ENCODE results near the gene FSTL4. TPM values are rescaled to one million over a fixed set of nuclear protein-coding genes. Genes with fewer than 3 reads are reported as not detected.

The FSTL4 gene
- total RNA-seq, 1 experiment from 2014 or later, result 0.14 TPM

DNA sequence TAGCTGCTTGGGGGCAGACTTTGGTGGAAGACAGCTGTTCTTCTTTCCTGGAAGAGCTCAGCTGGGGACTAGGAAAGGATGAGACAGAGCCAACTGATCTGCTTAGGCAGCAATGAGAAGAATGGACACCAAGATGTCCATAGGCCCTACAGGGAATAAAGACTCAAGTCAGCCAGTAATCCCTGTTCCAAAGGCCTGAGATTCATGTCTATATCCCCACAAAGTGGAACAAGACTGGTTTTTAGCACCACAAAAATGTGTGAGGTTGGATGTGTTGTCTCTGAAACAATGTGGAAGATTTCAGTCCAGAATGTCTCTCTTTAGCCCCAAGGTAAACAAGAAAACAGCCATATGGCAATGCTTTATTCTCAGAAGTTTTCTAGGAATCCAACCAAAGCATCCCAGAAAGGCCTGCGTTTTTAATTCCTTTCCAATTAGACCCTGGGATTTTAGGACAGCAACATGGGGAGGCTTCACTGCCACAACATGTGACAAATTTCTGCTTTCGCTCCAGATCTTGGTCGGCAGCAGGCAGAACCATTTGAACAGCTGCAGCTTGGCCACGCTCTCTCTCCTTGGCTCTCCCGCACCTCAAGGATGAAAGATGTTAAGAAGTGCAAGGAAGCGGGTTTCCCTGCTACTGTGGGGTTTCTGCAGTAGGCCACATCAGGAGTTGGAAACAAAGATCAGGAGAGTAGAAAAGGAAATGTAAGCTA is 245.1 kb downstream of the FSTL4 start:
- no peak for DNase-seq (ENCODE audit: low spot score)

GRCh38 chr5:133366438-133366837 is 245.9 kb downstream of the FSTL4 start:
- DNase-seq (ENCODE audit: low spot score), result no peak

- no peak for DNase-seq (ENCODE audit: low spot score)
Observed at GRCh38 chr5:133365738-133366137, 246.6 kb downstream of the FSTL4 start.

DNA sequence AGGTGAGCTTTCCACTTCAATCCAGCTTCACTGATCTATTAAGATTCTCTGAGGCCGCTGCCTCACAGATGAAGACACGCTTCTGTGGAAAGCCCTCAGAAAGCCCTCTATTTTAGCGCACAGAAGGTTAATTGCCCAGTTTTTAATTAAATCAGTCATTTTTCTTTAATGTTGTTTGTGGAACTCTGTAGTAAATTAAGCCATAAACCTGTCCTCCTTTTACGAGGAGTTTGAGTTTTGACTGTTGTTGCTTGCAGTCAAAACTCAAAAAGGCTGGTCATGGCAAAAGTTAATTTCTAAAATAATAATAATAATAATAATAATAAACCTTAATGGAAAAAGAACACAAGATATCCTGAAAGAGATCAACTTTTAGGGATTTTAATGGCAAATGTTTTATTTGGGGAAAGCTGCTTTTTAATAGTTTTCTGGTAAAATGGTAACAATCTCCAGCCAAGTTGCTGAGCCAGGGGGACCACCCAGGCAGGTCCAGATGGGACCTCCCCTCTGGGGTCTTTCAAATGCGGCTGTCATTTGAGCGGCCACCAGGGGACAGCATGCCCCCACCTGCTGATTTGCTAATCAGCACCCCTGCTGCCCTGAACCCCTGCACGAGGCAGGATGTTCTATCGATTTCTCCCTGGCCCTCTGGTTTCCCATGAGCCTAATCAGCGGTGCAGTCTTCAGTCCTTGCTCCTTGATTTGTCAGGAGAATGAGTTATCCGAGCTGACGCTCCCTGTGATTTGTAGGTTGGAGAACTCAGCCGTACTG is 247.2 kb downstream of the FSTL4 start:
- no peak for DNase-seq (ENCODE audit: low spot score)

- no peak for DNase-seq (ENCODE audit: low spot score)
Observed at GRCh38 chr5:133363807-133364587, 248.3 kb downstream of the FSTL4 start.

DNA sequence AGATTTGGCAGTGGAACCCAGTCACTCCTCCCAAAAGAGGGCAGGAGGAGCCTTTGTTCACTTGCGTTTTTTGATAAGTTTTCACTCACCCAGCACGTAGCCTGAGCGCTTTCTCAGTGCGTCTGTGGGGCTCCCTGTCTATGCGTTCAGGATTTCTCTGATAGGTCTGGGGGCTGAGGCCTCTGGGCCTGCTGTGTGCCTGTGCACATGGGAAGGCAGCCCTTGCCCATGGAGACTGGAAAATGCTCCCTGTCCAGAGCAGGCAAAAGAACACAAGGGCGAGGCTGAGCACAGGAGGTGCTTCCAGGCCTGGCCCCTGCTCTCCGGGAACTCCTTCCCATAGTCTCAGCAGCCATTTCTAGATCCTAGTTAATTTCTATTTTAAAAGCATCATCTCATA is 249.9 kb downstream of the FSTL4 start:
- no peak for DNase-seq (ENCODE audit: low spot score)

- DNase-seq (ENCODE audit: low spot score), result no peak
Observed at GRCh38 chr5:133361922-133362321, 250.4 kb downstream of the FSTL4 start.

GRCh38 chr5:133360693-133361472 is 251.5 kb downstream of the FSTL4 start:
- no peak for DNase-seq (ENCODE audit: low spot score)

DNA sequence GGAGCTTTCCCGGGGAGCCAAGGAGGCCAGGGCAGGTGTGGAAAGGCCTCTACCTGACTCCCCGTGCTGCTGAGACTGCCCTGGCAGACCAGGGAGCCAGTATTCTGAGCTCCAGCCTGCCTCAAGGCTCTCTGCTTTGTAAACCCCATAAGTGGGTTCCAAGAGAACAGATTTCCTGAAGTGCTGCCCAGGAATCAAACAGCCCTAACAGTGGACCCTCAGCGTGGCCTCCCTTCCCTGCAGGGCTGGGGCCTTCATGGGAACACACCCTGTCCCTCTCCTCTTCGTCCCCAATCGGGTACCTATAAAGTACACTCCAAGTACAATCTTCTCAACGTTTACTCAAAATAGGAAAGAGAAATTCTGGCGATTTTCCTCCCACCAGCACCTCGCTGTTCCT is 252.5 kb downstream of the FSTL4 start:
- DNase-seq (ENCODE audit: low spot score), result no peak

DNA sequence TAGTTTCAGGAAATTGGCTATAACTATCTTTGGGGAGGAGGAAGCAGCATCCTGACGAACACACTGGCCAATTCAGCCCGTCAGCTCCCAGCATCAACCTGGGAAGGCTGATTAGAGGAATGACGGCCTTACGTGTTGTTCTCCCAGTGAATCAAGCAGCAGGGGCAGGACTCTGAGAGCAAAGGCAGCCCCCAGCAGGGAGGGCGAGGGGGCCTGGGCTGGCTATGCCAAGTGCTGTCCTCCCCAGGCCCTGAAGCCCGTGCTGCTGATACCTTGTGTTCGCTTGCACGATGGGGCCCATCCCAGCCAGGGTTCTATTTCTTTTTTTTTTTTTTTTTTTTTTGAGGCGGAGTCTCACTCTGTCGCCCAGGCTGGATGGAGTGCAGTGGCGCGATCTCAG is 254.1 kb downstream of the FSTL4 start:
- DNase-seq (ENCODE audit: low spot score), result no peak

- DNase-seq (ENCODE audit: low spot score), result no peak
Observed at GRCh38 chr5:133357758-133358157, 254.6 kb downstream of the FSTL4 start.

DNA sequence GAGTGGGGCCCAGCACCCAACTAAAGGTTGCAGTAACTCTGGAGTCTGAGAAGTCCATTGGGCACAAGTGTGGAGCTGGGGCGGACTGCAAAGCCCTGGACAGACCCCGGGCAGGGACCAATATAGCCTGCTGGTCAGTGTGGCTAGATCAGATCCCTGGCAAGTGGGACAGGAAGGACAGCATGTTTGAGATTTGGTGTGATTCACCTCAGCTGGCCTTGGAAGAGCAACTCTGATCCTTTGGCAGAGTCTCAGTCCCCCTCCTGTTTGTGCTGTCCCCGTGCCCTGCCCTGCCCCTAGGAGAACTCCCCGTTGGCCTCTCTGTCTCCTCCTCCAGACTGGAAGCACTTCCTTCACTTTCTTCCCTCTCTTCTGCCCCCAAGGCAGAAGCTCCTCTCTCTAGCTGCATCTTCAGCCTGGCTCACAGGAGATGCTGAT is 255.3 kb downstream of the FSTL4 start:
- no peak for DNase-seq (ENCODE audit: low spot score)

DNA sequence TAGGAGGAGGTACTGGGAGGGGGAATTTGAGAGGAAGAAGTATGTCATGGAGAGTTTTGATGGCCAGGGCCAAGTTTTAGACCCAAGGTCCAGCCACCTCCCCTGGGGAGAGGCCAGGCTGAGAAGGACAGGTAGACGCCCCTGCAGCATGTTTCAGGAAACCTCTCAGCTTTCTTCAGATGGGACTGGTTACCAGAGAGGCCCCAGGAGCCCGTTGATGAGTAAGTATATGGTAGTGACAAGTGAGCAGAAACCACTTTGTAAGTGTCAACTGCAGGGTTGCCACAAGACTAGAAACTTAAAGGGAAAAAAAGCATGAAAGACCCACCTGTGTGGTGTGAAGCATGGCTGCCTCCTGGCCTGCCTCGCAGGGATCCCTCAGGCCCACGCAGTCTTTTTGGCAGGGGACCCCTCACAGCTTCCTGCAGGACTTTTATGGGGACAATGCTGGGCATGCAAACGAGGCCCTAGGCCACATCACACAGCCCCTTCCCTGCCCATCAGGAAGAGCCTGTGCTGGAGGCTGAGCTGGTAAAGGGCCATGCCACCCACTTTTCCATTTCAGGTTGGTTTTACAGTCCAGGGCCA is 255.9 kb downstream of the FSTL4 start:
- no peak for DNase-seq (ENCODE audit: low spot score)

DNA sequence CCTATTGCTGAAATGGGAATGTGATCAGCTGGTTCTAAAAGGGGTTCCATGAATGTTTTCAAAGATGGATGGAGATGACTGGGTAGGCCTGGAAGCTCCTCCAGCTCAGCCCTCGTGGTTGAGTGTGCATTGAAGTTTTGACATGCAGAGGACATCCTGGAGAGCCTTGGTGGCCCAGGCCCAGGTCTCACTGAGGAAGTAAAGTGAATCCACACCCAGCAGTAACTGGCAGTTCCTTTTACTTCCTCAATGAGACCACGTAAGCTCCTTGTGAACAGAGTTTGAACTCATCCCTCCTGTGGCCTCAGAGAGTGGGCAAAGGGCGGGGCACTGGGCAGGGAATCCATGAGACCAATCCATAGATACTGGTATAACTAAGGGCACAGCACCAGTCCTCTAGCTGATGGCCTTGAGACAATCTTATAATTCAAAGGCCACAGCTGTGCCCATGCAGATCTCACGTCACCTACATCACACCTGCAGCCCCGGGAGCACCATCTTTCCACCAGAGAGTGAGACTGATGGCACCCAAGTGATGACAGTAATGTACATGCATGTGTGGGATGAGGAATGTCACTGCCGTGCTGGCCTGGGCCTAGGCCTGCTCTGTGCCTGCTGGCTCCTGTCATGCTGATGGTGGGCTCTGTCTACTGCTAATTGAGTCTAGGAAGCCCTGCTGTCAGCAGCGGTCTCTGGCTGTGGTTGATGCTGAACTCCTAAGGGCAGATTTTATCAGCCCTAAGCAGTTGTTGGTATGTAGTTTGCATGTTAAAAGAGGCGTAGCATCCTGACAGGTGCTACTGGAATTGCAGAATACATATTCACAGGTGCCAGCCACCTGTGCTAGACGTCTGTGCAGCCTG is 257.8 kb downstream of the FSTL4 start:
- DNase-seq (ENCODE audit: low spot score), result no peak

GRCh38 chr5:133353741-133354140 is 258.6 kb downstream of the FSTL4 start:
- DNase-seq (ENCODE audit: low spot score), result no peak

DNA sequence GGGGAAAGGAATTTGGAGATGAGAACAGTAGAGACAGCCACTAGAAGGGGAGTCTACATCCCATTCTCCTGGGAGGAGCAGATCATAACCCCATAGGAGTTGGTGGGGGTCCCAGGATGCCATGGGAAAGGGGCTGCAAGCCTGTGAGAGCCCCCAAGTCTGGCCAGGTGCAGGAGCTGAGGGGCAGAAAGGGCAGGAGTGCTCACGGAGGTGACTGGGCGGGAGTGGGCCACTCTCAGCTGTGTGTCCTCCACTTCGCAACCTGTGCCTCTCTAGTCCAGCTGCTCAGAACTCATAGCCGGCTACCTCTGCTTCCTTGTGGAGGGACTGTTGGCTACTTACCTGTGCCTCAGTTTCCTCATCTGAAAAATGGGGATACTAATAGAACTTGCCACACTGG is 263.9 kb downstream of the FSTL4 start:
- no peak for DNase-seq (ENCODE audit: low spot score)

- no peak for DNase-seq (ENCODE audit: low spot score)
Observed at GRCh38 chr5:133347039-133347438, 265.3 kb downstream of the FSTL4 start.

- DNase-seq (ENCODE audit: low spot score), result no peak
Observed at GRCh38 chr5:133344266-133344665, 268.1 kb downstream of the FSTL4 start.

- no peak for DNase-seq (ENCODE audit: low spot score)
Observed at GRCh38 chr5:133343196-133343595, 269.1 kb downstream of the FSTL4 start.

Data from H4 (cell line).